Measurements from ENCODE around the gene NTM. TPM values are rescaled to one million over a fixed set of nuclear protein-coding genes. Genes with fewer than 3 reads are reported as not detected.

NTM gene
- total and polyA plus RNA-seq, 12 donors = 0.43 to 3.0 (median 1.3) TPM

- Histone ChIP-seq H3K4me3 (no peak overlapping the region), H3K9me3 (no peaks in the 10 kb centered on the region), H3K36me3 (no peaks in the 10 kb centered on the region), H3K27me3 (no peaks in the 10 kb centered on the region), H3K4me1 (peaks cover 0 to 5% (median 0%) of the 10 kb centered on the region in 9 donors), H3K27ac (no peak overlapping the region)
- DNase-seq = no peak
- no peak for TF ChIP-seq CTCF (IDR thresholded peaks at IDR 0.05)
- no peak for ATAC-seq
- intact Hi-C loops (cut with DNase I) = no loop called here
- WGBS, 2 donors = 82 to 86% methylated on average over 1 of the region's 1 CpG
These were observed 888.5 kb downstream of the NTM start for GRCh38 chr11:132258875-132259274.

- Histone ChIP-seq H3K36me3 (no peaks in the 10 kb centered on the region), H3K9me3 (no peaks in the 10 kb centered on the region), H3K27me3 (no peaks in the 10 kb centered on the region), H3K4me1 (peaks cover 0 to 5% (median 0%) of the 10 kb centered on the region in 9 donors), H3K4me3 (no peak overlapping the region), H3K27ac (no peak overlapping the region)
- DNase-seq = no peak
- no peak for ATAC-seq
- intact Hi-C loops (cut with DNase I) = no loop called here
- TF ChIP-seq CTCF (IDR thresholded peaks at IDR 0.05) = no peak
- WGBS, 2 donors = 91 to 92% methylated on average over 7 of the region's 7 CpGs
These were observed 890.2 kb downstream of the NTM start for GRCh38 chr11:132260636-132261035.

GRCh38 chr11:132263241-132263640 is 892.8 kb downstream of the NTM start:
- ATAC-seq = no peak
- DNase-seq = no peak
- Histone ChIP-seq H3K36me3 (no peaks in the 10 kb centered on the region), H3K4me1 (peaks cover 0 to 5% (median 0%) of the 10 kb centered on the region in 9 donors), H3K27ac (no peak overlapping the region), H3K9me3 (no peaks in the 10 kb centered on the region), H3K27me3 (no peaks in the 10 kb centered on the region), H3K4me3 (no peak overlapping the region)
- 52 to 60% methylated on average over 5 of the region's 5 CpGs for WGBS, 2 donors
- no peak for TF ChIP-seq CTCF (IDR thresholded peaks at IDR 0.05)
- intact Hi-C loops (cut with DNase I) = no loop called here

GRCh38 chr11:132263875-132264274 is 893.5 kb downstream of the NTM start:
- no peak for DNase-seq
- 84 to 85% methylated on average over 4 of the region's 4 CpGs for WGBS, 2 donors

More at GRCh38 chr11:132263875-132264274, 893.5 kb downstream of the NTM start:
- Histone ChIP-seq H3K27me3 (no peaks in the 10 kb centered on the region), H3K36me3 (no peaks in the 10 kb centered on the region), H3K4me1 (peaks cover 0 to 5% (median 0%) of the 10 kb centered on the region in 9 donors), H3K9me3 (no peaks in the 10 kb centered on the region), H3K27ac (no peak overlapping the region), H3K4me3 (no peak overlapping the region)
- no peak for TF ChIP-seq CTCF (IDR thresholded peaks at IDR 0.05)
- intact Hi-C loops (cut with DNase I) = no loop called here
- no peak for ATAC-seq
